K562 (cell line): ENCODE data around the gene ATP1A3. TPM values are rescaled to one million over a fixed set of nuclear protein-coding genes. Genes with fewer than 3 reads are reported as not detected.
A peak's percentile ranks its signal among the peaks of the same experiment; 100 is the strongest.

Experiments
- LCOR ChIP-seq: sonication (generic); formaldehyde crosslinking; IDR thresholded peaks from 2 replicates; pipeline ENCODE4 v1.8.0; 2022; ENCODE audit warnings: mild to moderate bottlenecking, missing genetic modification reagents
- RBM22 ChIP-seq: fragments of 200-400 bp; formaldehyde crosslinking; IDR thresholded peaks from 2 replicates; pipeline ENCODE4 v1.6.1; 2018; ENCODE audit warnings: low read length, low read depth; ENCODE audit not compliant: poor library complexity, severe bottlenecking
- SIX5 ChIP-seq, 2 experiments: IDR thresholded peaks; 2 replicates each; pipeline ENCODE4 v1.6.1; 2011; ENCODE audit warnings: low read length in 2 of 2, borderline replicate concordance in 1 of 2, low read depth in 1 of 2, mild to moderate bottlenecking in 1 of 2, moderate library complexity in 1 of 2; ENCODE audit not compliant: insufficient read depth in 1 of 2
- ZNF140 ChIP-seq: fragments of 250-450 bp; sonication (Bioruptor Pico); IDR thresholded peaks from 2 replicates; pipeline ENCODE4 v1.8.0; 2021; ENCODE audit warnings: moderate library complexity, mild to moderate bottlenecking, inconsistent platforms
- polyA plus RNA-seq, 8 experiments: library from polyadenylated mRNA; depleted of rRNA in 4 of 8; stranded (reverse) in 5 of 8; unstranded in 3 of 8; fragments of >200 nt; fragmentation: Nextera tagmentation in 2 of 8; fragmentation: Illumina TruSeq in 1 of 8; extraction: Ambion mirVana in 2 of 8; extraction: Trizol in 1 of 8; gene quantifications; 2 replicates each; pipeline versions ENCODE4 v1.2.1 to v1.2.3, GENCODE V29; 2011 to 2014; ENCODE audit warnings: inconsistent platforms in 1 of 8, missing spikeins in 1 of 8
- total RNA-seq, 7 experiments: library from RNA; depleted of rRNA in 6 of 7; stranded (reverse); fragments of >200 nt in 6 of 7; fragmentation: Illumina TruSeq in 2 of 7; extraction: Trizol in 2 of 7; gene quantifications; 2 replicates each; pipeline versions ENCODE4 v1.2.1 to v1.2.3, GENCODE V29; 2011 to 2021; ENCODE audit warnings: low replicate concordance in 1 of 7
- TF ChIP-seq, protein P1 (sequence below): fragments of 250-450 bp; sonication (Bioruptor Pico); IDR thresholded peaks from 2 replicates; pipeline ENCODE4 v1.4.0; 2020; ENCODE audit warnings: mild to moderate bottlenecking, moderate library complexity, borderline replicate concordance
- TF ChIP-seq, protein P2 (sequence below): fragments of 250-450 bp; sonication (Bioruptor Pico); IDR thresholded peaks from 2 replicates; pipeline ENCODE4 v1.5.0; 2020; ENCODE audit warnings: mild to moderate bottlenecking, borderline replicate concordance
- TF ChIP-seq, protein P3 (sequence below): fragments of 250-450 bp; sonication (Bioruptor Pico); IDR thresholded peaks from 2 replicates; pipeline ENCODE4 v1.9.0; 2021; ENCODE audit warnings: mild to moderate bottlenecking
- TF ChIP-seq, protein P4 (sequence below): sonication (generic); formaldehyde crosslinking; IDR thresholded peaks from 2 replicates; pipeline ENCODE4 v1.8.0; 2022; ENCODE audit warnings: mild to moderate bottlenecking, missing genetic modification reagents
- TF ChIP-seq, protein P5 (sequence below): fragments of 150-350 bp; conservative IDR thresholded peaks from 2 replicates; pipeline ENCODE4 v1.6.1; 2014; ENCODE audit warnings: low read length
- TF ChIP-seq, protein P6 (sequence below), 2 experiments: fragments of 150-350 bp in 1 of 2; IDR thresholded peaks; 2 replicates each; pipeline ENCODE4 v1.6.1; 2012 to 2016; ENCODE audit warnings: low read depth in 2 of 2, low read length in 2 of 2, mild to moderate bottlenecking in 1 of 2, moderate library complexity in 1 of 2

The ATP1A3 gene
- total and polyA plus RNA-seq, 9 of the 15 experiments (the other 6 are each of a cell fraction or from before 2014, with no cell fraction given), result 0.03 to 1.0 (median 0.17) TPM; not detected in 3

DNA sequence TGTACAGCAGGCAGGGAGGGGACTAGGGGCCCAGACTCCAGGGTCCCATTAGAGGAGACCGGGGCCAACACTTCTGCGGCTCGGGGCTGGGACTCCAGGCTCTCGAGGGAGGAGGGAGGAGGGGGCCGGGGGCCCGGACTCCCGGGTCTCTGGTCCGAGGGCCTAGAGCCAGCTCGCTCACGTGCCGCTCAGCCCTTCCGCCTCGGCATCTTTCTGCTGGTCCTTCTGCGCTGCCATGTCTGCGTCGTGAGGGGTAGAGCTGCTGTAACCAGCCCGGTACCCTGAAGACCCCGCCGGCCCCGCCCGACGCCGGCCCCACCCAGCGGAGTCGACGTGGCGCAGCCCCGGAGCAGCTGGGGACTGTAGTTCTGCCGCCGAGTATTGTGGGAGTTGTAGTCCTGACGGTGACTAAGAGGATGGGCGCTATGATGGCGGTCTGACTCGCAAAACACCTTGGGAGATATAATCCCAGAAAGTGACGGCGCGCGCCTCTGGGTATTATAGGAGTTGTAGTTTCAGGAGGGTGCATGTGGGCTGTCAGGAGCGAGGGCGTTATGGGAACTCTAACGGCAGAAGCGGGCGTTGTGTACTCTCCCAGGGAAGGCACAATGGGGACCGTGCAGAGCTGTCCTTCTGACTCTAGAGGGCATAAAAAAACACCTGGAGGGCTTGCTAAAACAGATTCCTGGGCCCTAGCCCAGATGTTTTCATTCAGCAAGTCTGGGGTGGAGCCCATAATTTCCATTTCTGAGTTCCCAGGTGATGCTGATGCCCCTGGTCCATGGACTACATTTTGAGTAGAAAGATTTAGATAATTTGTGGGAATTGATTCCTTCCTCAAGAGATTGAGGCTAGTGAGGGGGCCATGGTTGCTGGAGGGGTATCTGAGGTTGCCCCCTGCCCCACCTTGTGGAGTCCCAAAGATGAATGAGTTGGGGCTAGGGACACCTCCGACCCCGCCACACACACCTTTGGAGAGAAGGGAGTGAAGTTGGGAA lies 34.7 kb downstream of the ATP1A3 start, which contains the start of gene RABAC1 (continued):
- TF ChIP-seq, protein P1, sequence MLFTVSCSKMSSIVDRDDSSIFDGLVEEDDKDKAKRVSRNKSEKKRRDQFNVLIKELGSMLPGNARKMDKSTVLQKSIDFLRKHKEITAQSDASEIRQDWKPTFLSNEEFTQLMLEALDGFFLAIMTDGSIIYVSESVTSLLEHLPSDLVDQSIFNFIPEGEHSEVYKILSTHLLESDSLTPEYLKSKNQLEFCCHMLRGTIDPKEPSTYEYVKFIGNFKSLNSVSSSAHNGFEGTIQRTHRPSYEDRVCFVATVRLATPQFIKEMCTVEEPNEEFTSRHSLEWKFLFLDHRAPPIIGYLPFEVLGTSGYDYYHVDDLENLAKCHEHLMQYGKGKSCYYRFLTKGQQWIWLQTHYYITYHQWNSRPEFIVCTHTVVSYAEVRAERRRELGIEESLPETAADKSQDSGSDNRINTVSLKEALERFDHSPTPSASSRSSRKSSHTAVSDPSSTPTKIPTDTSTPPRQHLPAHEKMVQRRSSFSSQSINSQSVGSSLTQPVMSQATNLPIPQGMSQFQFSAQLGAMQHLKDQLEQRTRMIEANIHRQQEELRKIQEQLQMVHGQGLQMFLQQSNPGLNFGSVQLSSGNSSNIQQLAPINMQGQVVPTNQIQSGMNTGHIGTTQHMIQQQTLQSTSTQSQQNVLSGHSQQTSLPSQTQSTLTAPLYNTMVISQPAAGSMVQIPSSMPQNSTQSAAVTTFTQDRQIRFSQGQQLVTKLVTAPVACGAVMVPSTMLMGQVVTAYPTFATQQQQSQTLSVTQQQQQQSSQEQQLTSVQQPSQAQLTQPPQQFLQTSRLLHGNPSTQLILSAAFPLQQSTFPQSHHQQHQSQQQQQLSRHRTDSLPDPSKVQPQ, result no peak
- TF ChIP-seq, protein P2, sequence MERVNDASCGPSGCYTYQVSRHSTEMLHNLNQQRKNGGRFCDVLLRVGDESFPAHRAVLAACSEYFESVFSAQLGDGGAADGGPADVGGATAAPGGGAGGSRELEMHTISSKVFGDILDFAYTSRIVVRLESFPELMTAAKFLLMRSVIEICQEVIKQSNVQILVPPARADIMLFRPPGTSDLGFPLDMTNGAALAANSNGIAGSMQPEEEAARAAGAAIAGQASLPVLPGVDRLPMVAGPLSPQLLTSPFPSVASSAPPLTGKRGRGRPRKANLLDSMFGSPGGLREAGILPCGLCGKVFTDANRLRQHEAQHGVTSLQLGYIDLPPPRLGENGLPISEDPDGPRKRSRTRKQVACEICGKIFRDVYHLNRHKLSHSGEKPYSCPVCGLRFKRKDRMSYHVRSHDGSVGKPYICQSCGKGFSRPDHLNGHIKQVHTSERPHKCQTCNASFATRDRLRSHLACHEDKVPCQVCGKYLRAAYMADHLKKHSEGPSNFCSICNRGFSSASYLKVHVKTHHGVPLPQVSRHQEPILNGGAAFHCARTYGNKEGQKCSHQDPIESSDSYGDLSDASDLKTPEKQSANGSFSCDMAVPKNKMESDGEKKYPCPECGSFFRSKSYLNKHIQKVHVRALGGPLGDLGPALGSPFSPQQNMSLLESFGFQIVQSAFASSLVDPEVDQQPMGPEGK (CRISPR knock-in tag), result no peak
- TF ChIP-seq, protein P3, sequence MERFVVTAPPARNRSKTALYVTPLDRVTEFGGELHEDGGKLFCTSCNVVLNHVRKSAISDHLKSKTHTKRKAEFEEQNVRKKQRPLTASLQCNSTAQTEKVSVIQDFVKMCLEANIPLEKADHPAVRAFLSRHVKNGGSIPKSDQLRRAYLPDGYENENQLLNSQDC (CRISPR knock-in tag), result no peak
- TF ChIP-seq LCOR (CRISPR knock-in tag) (0 out of 2 replicates have a peak, but pooled peaks have one; percentile 44), RBM22 (no peak), ZNF140 (CRISPR knock-in tag) (no peak), SIX5 (IDR thresholded peaks at IDR 0.05; ENCODE audit: borderline replicate concordance in 1 of 2, insufficient read depth in 1 of 2, low read depth in 1 of 2, low read length in 2 of 2) (peak; percentile 96)
- TF ChIP-seq, protein P4, sequence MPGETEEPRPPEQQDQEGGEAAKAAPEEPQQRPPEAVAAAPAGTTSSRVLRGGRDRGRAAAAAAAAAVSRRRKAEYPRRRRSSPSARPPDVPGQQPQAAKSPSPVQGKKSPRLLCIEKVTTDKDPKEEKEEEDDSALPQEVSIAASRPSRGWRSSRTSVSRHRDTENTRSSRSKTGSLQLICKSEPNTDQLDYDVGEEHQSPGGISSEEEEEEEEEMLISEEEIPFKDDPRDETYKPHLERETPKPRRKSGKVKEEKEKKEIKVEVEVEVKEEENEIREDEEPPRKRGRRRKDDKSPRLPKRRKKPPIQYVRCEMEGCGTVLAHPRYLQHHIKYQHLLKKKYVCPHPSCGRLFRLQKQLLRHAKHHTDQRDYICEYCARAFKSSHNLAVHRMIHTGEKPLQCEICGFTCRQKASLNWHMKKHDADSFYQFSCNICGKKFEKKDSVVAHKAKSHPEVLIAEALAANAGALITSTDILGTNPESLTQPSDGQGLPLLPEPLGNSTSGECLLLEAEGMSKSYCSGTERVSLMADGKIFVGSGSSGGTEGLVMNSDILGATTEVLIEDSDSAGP (CRISPR knock-in tag), result no peak
- TF ChIP-seq, protein P5, sequence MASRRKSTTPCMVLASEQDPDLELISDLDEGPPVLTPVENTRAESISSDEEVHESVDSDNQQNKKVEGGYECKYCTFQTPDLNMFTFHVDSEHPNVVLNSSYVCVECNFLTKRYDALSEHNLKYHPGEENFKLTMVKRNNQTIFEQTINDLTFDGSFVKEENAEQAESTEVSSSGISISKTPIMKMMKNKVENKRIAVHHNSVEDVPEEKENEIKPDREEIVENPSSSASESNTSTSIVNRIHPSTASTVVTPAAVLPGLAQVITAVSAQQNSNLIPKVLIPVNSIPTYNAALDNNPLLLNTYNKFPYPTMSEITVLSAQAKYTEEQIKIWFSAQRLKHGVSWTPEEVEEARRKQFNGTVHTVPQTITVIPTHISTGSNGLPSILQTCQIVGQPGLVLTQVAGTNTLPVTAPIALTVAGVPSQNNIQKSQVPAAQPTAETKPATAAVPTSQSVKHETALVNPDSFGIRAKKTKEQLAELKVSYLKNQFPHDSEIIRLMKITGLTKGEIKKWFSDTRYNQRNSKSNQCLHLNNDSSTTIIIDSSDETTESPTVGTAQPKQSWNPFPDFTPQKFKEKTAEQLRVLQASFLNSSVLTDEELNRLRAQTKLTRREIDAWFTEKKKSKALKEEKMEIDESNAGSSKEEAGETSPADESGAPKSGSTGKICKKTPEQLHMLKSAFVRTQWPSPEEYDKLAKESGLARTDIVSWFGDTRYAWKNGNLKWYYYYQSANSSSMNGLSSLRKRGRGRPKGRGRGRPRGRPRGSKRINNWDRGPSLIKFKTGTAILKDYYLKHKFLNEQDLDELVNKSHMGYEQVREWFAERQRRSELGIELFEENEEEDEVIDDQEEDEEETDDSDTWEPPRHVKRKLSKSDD, result no peak
- TF ChIP-seq, protein P6, sequence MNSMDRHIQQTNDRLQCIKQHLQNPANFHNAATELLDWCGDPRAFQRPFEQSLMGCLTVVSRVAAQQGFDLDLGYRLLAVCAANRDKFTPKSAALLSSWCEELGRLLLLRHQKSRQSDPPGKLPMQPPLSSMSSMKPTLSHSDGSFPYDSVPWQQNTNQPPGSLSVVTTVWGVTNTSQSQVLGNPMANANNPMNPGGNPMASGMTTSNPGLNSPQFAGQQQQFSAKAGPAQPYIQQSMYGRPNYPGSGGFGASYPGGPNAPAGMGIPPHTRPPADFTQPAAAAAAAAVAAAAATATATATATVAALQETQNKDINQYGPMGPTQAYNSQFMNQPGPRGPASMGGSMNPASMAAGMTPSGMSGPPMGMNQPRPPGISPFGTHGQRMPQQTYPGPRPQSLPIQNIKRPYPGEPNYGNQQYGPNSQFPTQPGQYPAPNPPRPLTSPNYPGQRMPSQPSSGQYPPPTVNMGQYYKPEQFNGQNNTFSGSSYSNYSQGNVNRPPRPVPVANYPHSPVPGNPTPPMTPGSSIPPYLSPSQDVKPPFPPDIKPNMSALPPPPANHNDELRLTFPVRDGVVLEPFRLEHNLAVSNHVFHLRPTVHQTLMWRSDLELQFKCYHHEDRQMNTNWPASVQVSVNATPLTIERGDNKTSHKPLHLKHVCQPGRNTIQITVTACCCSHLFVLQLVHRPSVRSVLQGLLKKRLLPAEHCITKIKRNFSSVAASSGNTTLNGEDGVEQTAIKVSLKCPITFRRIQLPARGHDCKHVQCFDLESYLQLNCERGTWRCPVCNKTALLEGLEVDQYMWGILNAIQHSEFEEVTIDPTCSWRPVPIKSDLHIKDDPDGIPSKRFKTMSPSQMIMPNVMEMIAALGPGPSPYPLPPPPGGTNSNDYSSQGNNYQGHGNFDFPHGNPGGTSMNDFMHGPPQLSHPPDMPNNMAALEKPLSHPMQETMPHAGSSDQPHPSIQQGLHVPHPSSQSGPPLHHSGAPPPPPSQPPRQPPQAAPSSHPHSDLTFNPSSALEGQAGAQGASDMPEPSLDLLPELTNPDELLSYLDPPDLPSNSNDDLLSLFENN (IDR thresholded peaks at IDR 0.05; ENCODE audit: low read depth in 2 of 2, low read length in 2 of 2), result no peak
